Keratinocyte (primary cell): ENCODE measurements around the gene LOXHD1. TPM values are rescaled to one million over a fixed set of nuclear protein-coding genes. Genes with fewer than 3 reads are reported as not detected.

Source experiments
- DNase-seq: peaks from one replicate; pipeline ENCODE4 v3.0.0-alpha.2; 2011; ENCODE audit warnings: low read depth, missing footprints, low spot score
- FAIRE-seq: peaks from 2 replicates; lab custom pipeline; 2011; peaks lifted over from hg19 to GRCh38; lab: Jason Lieb, UNC
- H2AFZ ChIP-seq: 2 replicates; pipeline ENCODE4 v1.6.0; 2012; ENCODE audit warnings: low read length, control low read depth, inconsistent platforms; ENCODE audit not compliant: control insufficient read depth
- H3K27ac ChIP-seq: 2 replicates; pipeline ENCODE4 v1.5.1; 2011; ENCODE audit warnings: low read length; ENCODE audit not compliant: control insufficient read depth, insufficient read depth
- H3K27me3 ChIP-seq: 3 replicates; pipeline ENCODE4 v1.6.0; 2011; ENCODE audit warnings: low read length; ENCODE audit not compliant: control insufficient read depth, insufficient read depth; ENCODE audit errors: extremely low read depth
- H3K36me3 ChIP-seq, 2 experiments: 2 replicates in 1 of 2; 3 replicates in 1 of 2; pipeline ENCODE4 v1.5.1; 2011; ENCODE audit warnings: low read length in 2 of 2, mild to moderate bottlenecking in 1 of 2; ENCODE audit not compliant: control insufficient read depth in 2 of 2, insufficient read depth in 2 of 2; ENCODE audit errors: extremely low read depth in 1 of 2
- H3K4me1 ChIP-seq: 3 replicates; pipeline ENCODE4 v1.5.1; 2011; ENCODE audit warnings: low read length; ENCODE audit not compliant: control insufficient read depth, insufficient read depth; ENCODE audit errors: extremely low read depth
- H3K4me2 ChIP-seq: 3 replicates; pipeline ENCODE4 v1.6.0; 2011; ENCODE audit warnings: low read depth, low read length; ENCODE audit not compliant: control insufficient read depth, insufficient read depth; ENCODE audit errors: extremely low read depth
- H3K4me3 ChIP-seq, 3 experiments: fragments of 200-600 bp in 1 of 3; sonication (generic) in 1 of 3; 2 replicates in 2 of 3; 3 replicates in 1 of 3; pipeline ENCODE4 v1.5.1; 2011 to 2016; ENCODE audit warnings: low read length in 3 of 3, mild to moderate bottlenecking in 3 of 3, control low read depth in 2 of 3, inconsistent platforms in 1 of 3, low read depth in 1 of 3, mixed read lengths in 1 of 3, mixed run types in 1 of 3, moderate library complexity in 1 of 3; ENCODE audit not compliant: control insufficient read depth in 2 of 3, insufficient read depth in 2 of 3; ENCODE audit errors: extremely low read depth in 1 of 3
- H3K79me2 ChIP-seq: 2 replicates; pipeline ENCODE4 v1.6.0; 2012; ENCODE audit warnings: low read length; ENCODE audit not compliant: control insufficient read depth, insufficient read depth
- H3K9ac ChIP-seq: 3 replicates; pipeline ENCODE4 v1.6.0; 2011; ENCODE audit warnings: low read length; ENCODE audit not compliant: control insufficient read depth, insufficient read depth; ENCODE audit errors: extremely low read depth
- H3K9me1 ChIP-seq: 3 replicates; pipeline ENCODE4 v1.6.0; 2011; ENCODE audit warnings: low read length; ENCODE audit not compliant: control insufficient read depth, insufficient read depth; ENCODE audit errors: extremely low read depth
- H3K9me3 ChIP-seq: 2 replicates; pipeline ENCODE4 v1.5.1; 2012; ENCODE audit warnings: low read depth, low read length; ENCODE audit not compliant: control insufficient read depth
- H4K20me1 ChIP-seq: 3 replicates; pipeline ENCODE4 v1.6.0; 2011; ENCODE audit warnings: low read length; ENCODE audit not compliant: control insufficient read depth, insufficient read depth; ENCODE audit errors: extremely low read depth
- EZH2 ChIP-seq: IDR thresholded peaks from one replicate; pipeline ENCODE4 v1.6.1; 2012; ENCODE audit warnings: inconsistent platforms, mild to moderate bottlenecking, low read length, moderate library complexity
- dilution Hi-C: fragments of 300-500 bp; cut with MboI; formaldehyde crosslinking; loops from one replicate; pipeline ENCODE4 v1.7.0; 2020; ENCODE audit warnings: low sequenced_read_pairs; ENCODE audit not compliant: extremely low pct_ligation_motif_present
- polyA plus RNA-seq, 5 experiments: library from polyadenylated mRNA; depleted of rRNA in 3 of 5; stranded (reverse) in 3 of 5; stranded (forward) in 1 of 5; unstranded in 1 of 5; fragments of >200 nt; gene quantifications; 1 replicate in 1 of 5; 2 replicates in 3 of 5; 3 replicates in 1 of 5; pipeline versions ENCODE4 v1.2.1 to v1.2.3, GENCODE V29; 2011 to 2012; ENCODE audit warnings: missing spikeins in 2 of 5, low read depth in 1 of 5, low replicate concordance in 1 of 5
- TF ChIP-seq, protein P1 (sequence below), 3 experiments: IDR thresholded peaks in 1 of 3; conservative IDR thresholded peaks in 1 of 3; optimal IDR thresholded peaks in 1 of 3; 2 replicates in 2 of 3; 3 replicates in 1 of 3; pipeline versions ENCODE3 to v1.5.1; 2011; ENCODE audit warnings: low read length in 3 of 3, mild to moderate bottlenecking in 3 of 3, moderate library complexity in 2 of 3, control low read depth in 1 of 3, inconsistent platforms in 1 of 3; ENCODE audit not compliant: insufficient read depth in 2 of 3; ENCODE audit errors: extremely low read depth in 1 of 3

The LOXHD1 gene
- polyA plus RNA-seq, 1 donor (not counting 4 experiments of a cell fraction or from before 2014, with no cell fraction given), result not detected

GRCh38 chr18:46547520-46547919 is 109.5 kb downstream of the LOXHD1 start:
- peaks cover 2% of the 10 kb centered on the region for H3K9me3 ChIP-seq
- no peak overlapping the region for H3K9ac ChIP-seq
- H2AFZ ChIP-seq, result no peak overlapping the region
- dilution Hi-C loops, result no loop called here
- no peaks in the 10 kb centered on the region for H3K27me3 ChIP-seq
- H3K9me1 ChIP-seq, result no peaks in the 10 kb centered on the region
- no peaks in the 10 kb centered on the region for H3K4me1 ChIP-seq
- H3K4me3 ChIP-seq, result no peak overlapping the region
- no peak for DNase-seq
- no peak for FAIRE-seq
- H3K27ac ChIP-seq, result no peak overlapping the region
- no peak for TF ChIP-seq EZH2
- TF ChIP-seq, protein P1, sequence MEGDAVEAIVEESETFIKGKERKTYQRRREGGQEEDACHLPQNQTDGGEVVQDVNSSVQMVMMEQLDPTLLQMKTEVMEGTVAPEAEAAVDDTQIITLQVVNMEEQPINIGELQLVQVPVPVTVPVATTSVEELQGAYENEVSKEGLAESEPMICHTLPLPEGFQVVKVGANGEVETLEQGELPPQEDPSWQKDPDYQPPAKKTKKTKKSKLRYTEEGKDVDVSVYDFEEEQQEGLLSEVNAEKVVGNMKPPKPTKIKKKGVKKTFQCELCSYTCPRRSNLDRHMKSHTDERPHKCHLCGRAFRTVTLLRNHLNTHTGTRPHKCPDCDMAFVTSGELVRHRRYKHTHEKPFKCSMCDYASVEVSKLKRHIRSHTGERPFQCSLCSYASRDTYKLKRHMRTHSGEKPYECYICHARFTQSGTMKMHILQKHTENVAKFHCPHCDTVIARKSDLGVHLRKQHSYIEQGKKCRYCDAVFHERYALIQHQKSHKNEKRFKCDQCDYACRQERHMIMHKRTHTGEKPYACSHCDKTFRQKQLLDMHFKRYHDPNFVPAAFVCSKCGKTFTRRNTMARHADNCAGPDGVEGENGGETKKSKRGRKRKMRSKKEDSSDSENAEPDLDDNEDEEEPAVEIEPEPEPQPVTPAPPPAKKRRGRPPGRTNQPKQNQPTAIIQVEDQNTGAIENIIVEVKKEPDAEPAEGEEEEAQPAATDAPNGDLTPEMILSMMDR (optimal IDR thresholded peaks at IDR 0.05 in 1 of 3, IDR thresholded peaks at IDR 0.05 in 1 of 3, conservative IDR thresholded peaks at IDR 0.05 in 1 of 3; ENCODE audit: extremely low read depth in 1 of 3, insufficient read depth in 2 of 3, low read length in 3 of 3), result no peak
- no peaks in the 10 kb centered on the region for H4K20me1 ChIP-seq
- H3K36me3 ChIP-seq, result no peaks in the 10 kb centered on the region
- H3K4me2 ChIP-seq, result no peak overlapping the region
- H3K79me2 ChIP-seq, result no peaks in the 10 kb centered on the region

GRCh38 chr18:46546111-46546640 is 110.8 kb downstream of the LOXHD1 start:
- dilution Hi-C loops, result no loop called here
- peaks cover 2% of the 10 kb centered on the region for H3K9me3 ChIP-seq
- no peaks in the 10 kb centered on the region for H3K79me2 ChIP-seq
- H3K4me2 ChIP-seq, result no peak overlapping the region
- H3K4me1 ChIP-seq, result no peaks in the 10 kb centered on the region
- no peak for FAIRE-seq
- no peak overlapping the region for H3K9ac ChIP-seq
- H3K27me3 ChIP-seq, result no peaks in the 10 kb centered on the region
- no peaks in the 10 kb centered on the region for H4K20me1 ChIP-seq
- H3K4me3 ChIP-seq, result no peak overlapping the region
- H3K27ac ChIP-seq, result no peak overlapping the region
- H3K9me1 ChIP-seq, result no peaks in the 10 kb centered on the region
- H2AFZ ChIP-seq, result no peak overlapping the region
- no peak for DNase-seq
- no peak for TF ChIP-seq EZH2
- TF ChIP-seq, protein P1 (optimal IDR thresholded peaks at IDR 0.05 in 1 of 3, IDR thresholded peaks at IDR 0.05 in 1 of 3, conservative IDR thresholded peaks at IDR 0.05 in 1 of 3; ENCODE audit: extremely low read depth in 1 of 3, insufficient read depth in 2 of 3, low read length in 3 of 3), result no peak
- H3K36me3 ChIP-seq, result no peaks in the 10 kb centered on the region
